ENCODE results near the gene PPP4R4.
"Not testable (repeated sequence)": the region's sequence is repeated elsewhere in the genome, so short reads cannot be mapped to it uniquely, and the experiment has no call there.

DNA sequence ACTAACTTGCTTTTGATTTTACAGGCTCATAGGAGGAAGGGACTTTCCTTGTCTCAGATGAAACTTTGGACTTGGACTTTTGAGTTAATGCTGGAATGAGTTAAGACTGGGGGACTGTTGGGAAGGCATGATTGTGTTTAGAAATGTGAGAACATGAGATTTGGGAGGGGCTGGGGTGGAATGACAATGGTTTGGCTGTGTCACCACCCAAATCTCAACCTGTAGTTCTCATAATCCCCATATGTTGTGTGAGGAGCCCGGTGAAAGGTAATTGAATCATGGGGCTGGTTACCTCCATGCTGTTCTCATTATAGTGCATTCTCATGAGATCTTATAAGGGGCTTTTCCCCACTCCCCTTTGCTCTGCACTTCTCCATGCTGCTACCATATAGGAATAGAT, 18.0 kb upstream of the PPP4R4 start:
- TF ChIP-seq, protein P1, sequence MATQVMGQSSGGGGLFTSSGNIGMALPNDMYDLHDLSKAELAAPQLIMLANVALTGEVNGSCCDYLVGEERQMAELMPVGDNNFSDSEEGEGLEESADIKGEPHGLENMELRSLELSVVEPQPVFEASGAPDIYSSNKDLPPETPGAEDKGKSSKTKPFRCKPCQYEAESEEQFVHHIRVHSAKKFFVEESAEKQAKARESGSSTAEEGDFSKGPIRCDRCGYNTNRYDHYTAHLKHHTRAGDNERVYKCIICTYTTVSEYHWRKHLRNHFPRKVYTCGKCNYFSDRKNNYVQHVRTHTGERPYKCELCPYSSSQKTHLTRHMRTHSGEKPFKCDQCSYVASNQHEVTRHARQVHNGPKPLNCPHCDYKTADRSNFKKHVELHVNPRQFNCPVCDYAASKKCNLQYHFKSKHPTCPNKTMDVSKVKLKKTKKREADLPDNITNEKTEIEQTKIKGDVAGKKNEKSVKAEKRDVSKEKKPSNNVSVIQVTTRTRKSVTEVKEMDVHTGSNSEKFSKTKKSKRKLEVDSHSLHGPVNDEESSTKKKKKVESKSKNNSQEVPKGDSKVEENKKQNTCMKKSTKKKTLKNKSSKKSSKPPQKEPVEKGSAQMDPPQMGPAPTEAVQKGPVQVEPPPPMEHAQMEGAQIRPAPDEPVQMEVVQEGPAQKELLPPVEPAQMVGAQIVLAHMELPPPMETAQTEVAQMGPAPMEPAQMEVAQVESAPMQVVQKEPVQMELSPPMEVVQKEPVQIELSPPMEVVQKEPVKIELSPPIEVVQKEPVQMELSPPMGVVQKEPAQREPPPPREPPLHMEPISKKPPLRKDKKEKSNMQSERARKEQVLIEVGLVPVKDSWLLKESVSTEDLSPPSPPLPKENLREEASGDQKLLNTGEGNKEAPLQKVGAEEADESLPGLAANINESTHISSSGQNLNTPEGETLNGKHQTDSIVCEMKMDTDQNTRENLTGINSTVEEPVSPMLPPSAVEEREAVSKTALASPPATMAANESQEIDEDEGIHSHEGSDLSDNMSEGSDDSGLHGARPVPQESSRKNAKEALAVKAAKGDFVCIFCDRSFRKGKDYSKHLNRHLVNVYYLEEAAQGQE (IDR thresholded peaks at IDR 0.05; ENCODE audit: low read depth): not testable (repeated sequence)
- TF ChIP-seq, protein P2, sequence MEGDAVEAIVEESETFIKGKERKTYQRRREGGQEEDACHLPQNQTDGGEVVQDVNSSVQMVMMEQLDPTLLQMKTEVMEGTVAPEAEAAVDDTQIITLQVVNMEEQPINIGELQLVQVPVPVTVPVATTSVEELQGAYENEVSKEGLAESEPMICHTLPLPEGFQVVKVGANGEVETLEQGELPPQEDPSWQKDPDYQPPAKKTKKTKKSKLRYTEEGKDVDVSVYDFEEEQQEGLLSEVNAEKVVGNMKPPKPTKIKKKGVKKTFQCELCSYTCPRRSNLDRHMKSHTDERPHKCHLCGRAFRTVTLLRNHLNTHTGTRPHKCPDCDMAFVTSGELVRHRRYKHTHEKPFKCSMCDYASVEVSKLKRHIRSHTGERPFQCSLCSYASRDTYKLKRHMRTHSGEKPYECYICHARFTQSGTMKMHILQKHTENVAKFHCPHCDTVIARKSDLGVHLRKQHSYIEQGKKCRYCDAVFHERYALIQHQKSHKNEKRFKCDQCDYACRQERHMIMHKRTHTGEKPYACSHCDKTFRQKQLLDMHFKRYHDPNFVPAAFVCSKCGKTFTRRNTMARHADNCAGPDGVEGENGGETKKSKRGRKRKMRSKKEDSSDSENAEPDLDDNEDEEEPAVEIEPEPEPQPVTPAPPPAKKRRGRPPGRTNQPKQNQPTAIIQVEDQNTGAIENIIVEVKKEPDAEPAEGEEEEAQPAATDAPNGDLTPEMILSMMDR (IDR thresholded peaks at IDR 0.05 in 2 of 3, conservative IDR thresholded peaks at IDR 0.05 in 1 of 3; ENCODE audit: borderline replicate concordance in 1 of 3, insufficient read depth in 1 of 3, low read depth in 2 of 3, low read length in 2 of 3): not testable (repeated sequence)
- TF ChIP-seq POLR2AphosphoS5 (IDR thresholded peaks at IDR 0.05; ENCODE audit: low read depth, low read length); CEBPB (IDR thresholded peaks at IDR 0.05; ENCODE audit: low read depth); EZH2 (IDR thresholded peaks at IDR 0.05); RAD21 (IDR thresholded peaks at IDR 0.05; ENCODE audit: low read depth): not testable (repeated sequence)
